8988T (cell line): ENCODE results near the gene INPP5E.

Experiments used
- DNase-seq: peaks from one replicate; pipeline ENCODE4 v3.0.0; 2011

Gene INPP5E

GRCh38 chr9:136444102-136444501 lies 4.5 kb upstream of the INPP5E start:
- DNase-seq = no peak

- no peak for DNase-seq
These were observed 4.0 kb upstream of the INPP5E start for GRCh38 chr9:136443687-136444086.

DNA sequence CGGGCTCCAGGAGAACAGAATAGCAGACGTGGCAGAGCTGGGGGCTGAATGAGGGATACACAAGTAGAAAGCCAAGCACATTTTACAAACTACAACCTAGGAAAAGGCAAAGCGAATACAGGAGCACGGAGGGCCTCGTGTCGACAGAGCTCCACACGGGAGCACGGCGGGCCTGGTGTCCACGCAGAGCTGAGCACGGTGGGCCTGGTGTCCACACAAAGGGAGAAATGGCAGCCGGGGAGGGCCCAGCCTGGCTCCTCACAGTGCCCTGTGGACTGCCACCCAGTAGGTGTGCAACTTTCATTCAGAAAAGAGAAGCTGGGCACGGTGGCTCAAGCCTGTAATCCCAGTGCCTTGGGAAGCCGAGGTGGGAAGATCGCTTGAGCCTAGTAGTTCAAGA lies 3.4 kb upstream of the INPP5E start:
- DNase-seq = no peak

GRCh38 chr9:136442265-136442664 lies 2.6 kb upstream of the INPP5E start:
- no peak for DNase-seq

DNA sequence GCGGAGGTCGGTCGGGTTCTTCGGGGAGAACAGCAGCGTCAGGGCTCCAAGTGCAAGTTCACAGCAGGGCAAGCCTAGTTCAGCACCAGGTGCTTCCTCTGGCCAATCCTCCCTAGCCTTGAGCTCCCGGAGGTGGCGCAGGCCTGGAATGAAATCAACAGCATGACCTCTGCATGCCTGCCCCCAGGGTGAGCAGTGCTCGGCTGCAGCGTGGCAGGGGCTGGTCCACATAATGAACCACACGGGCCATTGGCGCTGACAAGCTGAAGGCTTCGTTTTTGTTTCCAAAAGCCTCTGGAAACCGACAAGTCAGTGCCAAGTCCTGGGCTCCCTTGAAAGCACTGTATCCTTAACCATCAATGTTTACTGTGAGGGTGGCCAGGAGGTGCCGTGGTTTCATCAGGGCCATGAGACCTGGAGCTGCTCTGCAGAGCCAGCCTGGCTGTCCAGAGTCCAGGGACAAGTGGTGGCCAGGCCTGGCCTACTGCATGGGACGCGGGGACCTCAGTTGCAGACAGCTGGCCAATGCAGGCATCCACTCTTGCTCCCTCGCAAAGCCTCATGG lies 2.1 kb upstream of the INPP5E start:
- no peak for DNase-seq

- no peak for DNase-seq
These were observed 1.6 kb upstream of the INPP5E start for GRCh38 chr9:136441191-136441680.

DNA sequence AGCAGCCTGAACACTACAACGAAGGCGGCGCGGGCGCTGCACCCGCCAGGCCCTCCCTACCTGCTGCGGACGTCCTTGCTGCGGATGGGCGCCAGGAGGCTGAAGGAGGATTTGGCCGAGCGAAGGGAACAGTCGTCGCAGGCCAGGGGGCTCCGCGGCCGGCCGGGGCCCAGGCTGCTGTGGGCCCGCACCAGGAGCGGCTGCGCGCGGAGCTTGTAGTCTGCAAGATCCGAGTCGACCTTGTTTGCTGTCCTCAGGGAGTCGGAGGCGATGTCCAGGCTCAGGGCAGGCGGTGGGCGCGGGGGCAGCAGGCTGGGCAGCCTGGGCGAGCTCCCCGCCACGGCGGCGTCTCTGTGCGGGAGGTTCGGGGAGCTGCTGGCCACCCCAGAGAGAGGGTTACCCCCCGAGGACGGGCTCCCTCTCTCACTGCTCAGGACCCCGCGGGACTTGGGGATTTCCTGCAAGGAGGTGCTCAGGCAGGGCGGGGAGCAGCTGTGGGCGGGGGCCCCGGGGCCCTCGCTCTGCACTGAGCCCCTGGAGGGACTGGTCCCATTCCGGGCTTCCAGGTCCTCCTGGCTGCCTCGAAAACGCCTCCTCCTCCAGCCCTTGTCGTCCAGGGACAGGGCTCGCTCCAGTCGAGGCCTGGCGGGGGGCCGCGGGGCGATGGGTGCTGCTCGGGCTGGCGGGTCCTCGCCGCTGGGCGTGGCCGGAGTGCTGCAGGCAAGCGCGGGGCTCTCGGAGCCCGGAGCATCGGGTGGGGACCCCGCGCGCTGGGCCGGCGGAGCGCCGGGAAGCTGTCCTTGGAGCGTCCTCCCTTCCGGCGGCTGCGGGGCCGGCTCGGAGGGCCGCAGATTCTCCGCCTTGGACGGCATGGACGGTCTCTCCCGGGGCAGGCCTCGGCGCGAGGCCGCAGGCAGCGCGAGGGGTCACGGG lies 831 bp downstream of the INPP5E start:
- DNase-seq = peak; percentile 67

DNA sequence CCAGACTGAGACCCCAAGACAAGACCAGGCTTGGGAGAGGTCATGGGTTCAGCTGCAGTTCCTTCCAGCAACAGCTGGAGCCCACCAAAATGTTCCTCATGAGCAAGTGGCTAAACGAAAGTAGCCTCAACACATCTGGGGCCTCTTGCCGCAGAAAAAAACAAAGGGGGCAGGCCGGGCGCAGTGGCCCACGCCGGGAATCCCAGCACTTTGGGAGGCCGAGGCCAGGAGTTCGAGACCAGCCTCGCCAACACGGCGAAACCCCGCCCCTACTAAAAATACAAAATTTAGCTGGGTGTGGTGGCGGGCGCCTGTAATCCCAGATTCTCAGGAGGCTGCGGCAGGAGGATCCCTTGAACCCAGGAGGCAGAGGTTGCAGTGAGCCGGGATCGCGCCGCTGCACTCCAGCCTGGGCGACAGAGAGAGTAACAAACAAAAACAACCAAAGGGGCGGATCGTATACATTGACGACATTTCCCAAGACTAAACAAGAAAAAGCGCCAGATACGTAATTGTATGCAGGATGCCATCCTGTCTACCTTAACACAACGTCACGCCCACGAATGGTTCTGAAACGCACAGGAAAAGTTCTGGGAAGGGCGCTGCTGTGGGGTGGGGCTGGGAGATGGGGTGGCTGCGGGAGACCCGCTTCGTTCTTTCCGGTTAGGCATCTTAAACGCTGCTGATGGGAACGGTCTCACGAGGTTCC lies 1.7 kb downstream of the INPP5E start:
- no peak for DNase-seq

GRCh38 chr9:136437430-136437829 lies 2.2 kb downstream of the INPP5E start:
- DNase-seq = no peak

DNA sequence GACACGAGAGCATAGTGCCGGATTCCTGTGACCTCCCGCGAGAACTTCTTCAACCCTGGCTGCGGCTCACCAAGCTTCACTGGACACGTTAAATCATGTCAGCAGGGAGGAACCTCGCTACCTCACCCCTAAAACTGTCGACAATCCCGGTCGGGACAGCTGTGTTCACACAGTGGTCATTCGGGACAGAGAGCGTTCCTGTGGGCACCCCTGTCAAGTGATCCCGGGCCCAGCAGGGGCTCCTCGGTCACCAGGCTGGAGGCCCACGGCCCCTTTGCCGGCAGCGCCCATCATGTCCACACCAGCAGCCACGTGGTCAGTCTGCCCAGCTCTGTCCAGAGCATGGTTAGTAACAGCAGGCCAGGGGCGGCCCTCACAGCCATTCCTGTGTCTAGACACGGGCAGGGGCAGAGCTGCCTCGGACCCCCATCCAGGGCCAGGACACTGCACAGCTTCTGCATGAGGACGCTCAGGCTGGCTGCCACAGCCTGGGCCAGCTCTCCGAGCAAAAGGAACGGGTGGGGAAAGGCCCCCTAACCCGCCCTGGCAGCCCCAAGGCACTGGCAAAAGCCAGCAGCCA lies 3.5 kb downstream of the INPP5E start:
- no peak for DNase-seq

- no peak for DNase-seq
These were observed 5.0 kb downstream of the INPP5E start for GRCh38 chr9:136434580-136435169.

DNA sequence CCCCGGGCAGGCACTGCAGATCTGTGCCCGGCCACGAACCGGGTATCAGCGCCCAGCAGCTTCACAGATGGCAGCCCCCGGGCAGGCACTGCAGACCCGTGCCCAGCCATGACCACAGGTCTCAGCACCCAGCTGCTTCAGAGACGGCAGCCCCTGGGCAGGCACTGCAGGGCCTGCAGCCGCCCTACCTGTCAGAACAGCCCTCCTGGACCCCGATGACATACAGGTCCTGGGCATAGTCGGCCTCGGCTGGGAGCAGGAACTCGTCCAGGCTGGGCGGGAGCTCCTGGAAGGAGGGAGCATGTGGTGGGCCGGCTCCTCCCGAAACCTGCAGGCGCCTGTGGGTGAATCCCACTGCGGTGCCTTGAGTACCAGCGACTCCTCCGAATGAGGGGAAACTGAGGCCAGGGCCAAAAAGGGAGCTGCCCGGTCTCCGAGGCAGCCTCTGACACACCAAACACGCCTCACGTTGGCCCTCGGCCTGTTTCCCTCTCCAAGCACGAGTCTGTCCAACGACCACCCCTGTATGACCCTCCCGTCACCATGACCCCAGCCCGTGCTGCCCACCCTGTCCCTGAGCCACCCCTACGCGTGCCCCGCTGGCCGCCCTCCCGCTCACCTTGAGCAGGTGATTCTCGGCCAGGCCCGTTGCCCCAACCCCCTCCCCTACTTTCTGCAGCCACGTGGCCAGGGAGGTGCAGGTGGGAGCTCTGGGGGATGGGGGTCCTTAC lies 5.6 kb downstream of the INPP5E start:
- no peak for DNase-seq

- no peak for DNase-seq
These were observed 6.5 kb downstream of the INPP5E start for GRCh38 chr9:136433043-136433715.

GRCh38 chr9:136432591-136432990 lies 7.1 kb downstream of the INPP5E start:
- no peak for DNase-seq

- DNase-seq = no peak
These were observed 7.8 kb downstream of the INPP5E start for GRCh38 chr9:136431782-136432350.

- no peak for DNase-seq
These were observed 8.9 kb downstream of the INPP5E start for GRCh38 chr9:136430588-136431234.

- DNase-seq = no peak
These were observed 9.8 kb downstream of the INPP5E start for GRCh38 chr9:136429683-136430491.

DNA sequence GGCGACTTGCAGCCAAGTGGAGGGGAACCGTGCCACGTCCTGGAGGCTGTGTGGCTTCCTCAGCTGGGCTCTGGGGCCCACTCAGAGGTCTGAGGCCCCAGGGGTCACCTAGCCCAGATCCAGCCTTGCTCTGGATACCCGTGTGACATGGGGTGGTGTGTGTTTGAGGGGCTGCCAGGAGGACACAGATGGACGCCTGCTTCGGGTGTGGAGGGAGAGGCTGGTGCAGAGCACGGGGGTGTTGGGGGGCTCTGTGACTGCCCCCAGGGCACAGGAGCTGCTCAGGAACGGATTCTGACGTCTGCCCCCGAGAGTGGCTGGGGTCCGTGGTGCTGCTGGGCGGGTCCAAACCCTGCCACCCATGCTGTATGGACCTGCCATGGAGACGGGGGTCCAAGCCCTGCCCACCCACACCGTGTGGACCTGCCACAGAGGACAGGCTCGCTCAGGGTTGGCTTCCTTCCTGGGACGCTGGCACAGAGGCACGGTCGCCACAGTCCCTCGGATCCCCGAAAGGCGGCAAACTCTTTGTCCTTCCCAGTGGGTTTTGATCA lies 10.5 kb downstream of the INPP5E start:
- no peak for DNase-seq

- DNase-seq = no peak
These were observed 12.9 kb downstream of the INPP5E start for GRCh38 chr9:136426787-136427186.
